Effector memory CD4-positive, alpha-beta T cell (primary cell): ENCODE results near the gene CFAP54.

Source experiments
- DNase-seq, 3 donors: peaks; one replicate each; pipeline ENCODE4 v3.0.0-alpha.2; 2020
- H3K27ac ChIP-seq: 2 replicates; pipeline ENCODE4 v1.7.0; 2013; ENCODE audit warnings: mild to moderate bottlenecking, low read length, moderate library complexity; ENCODE audit not compliant: insufficient read depth, poor library complexity, severe bottlenecking
- H3K27me3 ChIP-seq: replicated peaks from 2 replicates; pipeline ENCODE4 v1.7.0; 2013; ENCODE audit warnings: mild to moderate bottlenecking, low read length; ENCODE audit not compliant: insufficient read depth, control insufficient read depth, poor library complexity, severe bottlenecking
- H3K36me3 ChIP-seq: 2 replicates; pipeline ENCODE4 v1.7.0; 2013; ENCODE audit warnings: mild to moderate bottlenecking, low read length, moderate library complexity; ENCODE audit not compliant: control insufficient read depth, insufficient read depth
- H3K4me1 ChIP-seq: 2 replicates; pipeline ENCODE4 v1.7.0; 2013; ENCODE audit warnings: low read length, mild to moderate bottlenecking; ENCODE audit not compliant: control insufficient read depth, insufficient read depth, poor library complexity, severe bottlenecking
- H3K4me3 ChIP-seq: 2 replicates; pipeline ENCODE4 v1.7.0; 2013; ENCODE audit warnings: low read length, low read depth, mild to moderate bottlenecking; ENCODE audit not compliant: insufficient read depth, poor library complexity, severe bottlenecking
- H3K9me3 ChIP-seq: 2 replicates; pipeline ENCODE4 v1.7.0; 2013; ENCODE audit warnings: mild to moderate bottlenecking, low read length, moderate library complexity; ENCODE audit not compliant: control insufficient read depth

Gene CFAP54

GRCh38 chr12:96864335-96864734 lies 375.0 kb downstream of the CFAP54 start:
- Histone ChIP-seq H3K27me3 (no peaks in the 10 kb centered on the region), H3K4me1 (no peaks in the 10 kb centered on the region), H3K4me3 (no peak overlapping the region), H3K9me3 (no peaks in the 10 kb centered on the region), H3K27ac (no peak overlapping the region), H3K36me3 (no peaks in the 10 kb centered on the region)
- no peak for DNase-seq

- H3K9me3 ChIP-seq, result no peaks in the 10 kb centered on the region
- H3K4me1 ChIP-seq, result no peaks in the 10 kb centered on the region
- no peak overlapping the region for H3K4me3 ChIP-seq
- H3K27ac ChIP-seq, result no peak overlapping the region
- no peaks in the 10 kb centered on the region for H3K36me3 ChIP-seq
- DNase-seq, result no peak
- no peaks in the 10 kb centered on the region for H3K27me3 ChIP-seq
These were observed 377.6 kb downstream of the CFAP54 start for GRCh38 chr12:96866801-96867590.

GRCh38 chr12:96870946-96871345 lies 381.6 kb downstream of the CFAP54 start:
- Histone ChIP-seq H3K9me3 (no peaks in the 10 kb centered on the region), H3K27ac (no peak overlapping the region), H3K4me1 (no peaks in the 10 kb centered on the region), H3K4me3 (no peak overlapping the region), H3K27me3 (no peaks in the 10 kb centered on the region), H3K36me3 (no peaks in the 10 kb centered on the region)
- DNase-seq, result no peak

GRCh38 chr12:96872961-96873360 lies 383.6 kb downstream of the CFAP54 start:
- Histone ChIP-seq H3K4me1 (no peaks in the 10 kb centered on the region), H3K4me3 (no peak overlapping the region), H3K9me3 (no peaks in the 10 kb centered on the region), H3K36me3 (no peaks in the 10 kb centered on the region), H3K27ac (no peak overlapping the region), H3K27me3 (no peaks in the 10 kb centered on the region)
- no peak for DNase-seq

GRCh38 chr12:96874211-96874610 lies 384.8 kb downstream of the CFAP54 start:
- no peak overlapping the region for H3K27ac ChIP-seq
- H3K36me3 ChIP-seq, result no peaks in the 10 kb centered on the region
- DNase-seq, result no peak
- H3K4me3 ChIP-seq, result no peak overlapping the region
- H3K4me1 ChIP-seq, result no peaks in the 10 kb centered on the region
- no peaks in the 10 kb centered on the region for H3K27me3 ChIP-seq
- no peaks in the 10 kb centered on the region for H3K9me3 ChIP-seq

- H3K9me3 ChIP-seq, result no peaks in the 10 kb centered on the region
- H3K36me3 ChIP-seq, result no peaks in the 10 kb centered on the region
- no peaks in the 10 kb centered on the region for H3K4me1 ChIP-seq
- no peaks in the 10 kb centered on the region for H3K27me3 ChIP-seq
- H3K4me3 ChIP-seq, result no peak overlapping the region
- no peak for DNase-seq
- H3K27ac ChIP-seq, result no peak overlapping the region
These were observed 387.6 kb downstream of the CFAP54 start for GRCh38 chr12:96876966-96877365.

- no peaks in the 10 kb centered on the region for H3K27me3 ChIP-seq
- no peak overlapping the region for H3K27ac ChIP-seq
- H3K36me3 ChIP-seq, result no peaks in the 10 kb centered on the region
- no peaks in the 10 kb centered on the region for H3K4me1 ChIP-seq
- DNase-seq, result no peak
- H3K9me3 ChIP-seq, result no peaks in the 10 kb centered on the region
- no peak overlapping the region for H3K4me3 ChIP-seq
These were observed 389.3 kb downstream of the CFAP54 start for GRCh38 chr12:96878704-96879103.

- no peaks in the 10 kb centered on the region for H3K9me3 ChIP-seq
These were observed 389.9 kb downstream of the CFAP54 start for GRCh38 chr12:96879301-96879700.

GRCh38 chr12:96880220-96880619 lies 390.8 kb downstream of the CFAP54 start:
- H3K27me3 ChIP-seq, result no peaks in the 10 kb centered on the region
- H3K36me3 ChIP-seq, result no peaks in the 10 kb centered on the region
- no peak for DNase-seq

More at GRCh38 chr12:96879301-96879700, 389.9 kb downstream of the CFAP54 start:
- Histone ChIP-seq H3K27ac (no peak overlapping the region), H3K27me3 (no peaks in the 10 kb centered on the region), H3K36me3 (no peaks in the 10 kb centered on the region), H3K4me3 (no peak overlapping the region), H3K4me1 (no peaks in the 10 kb centered on the region)
- no peak for DNase-seq

GRCh38 chr12:96881608-96882007 lies 392.2 kb downstream of the CFAP54 start:
- Histone ChIP-seq H3K27me3 (no peaks in the 10 kb centered on the region), H3K9me3 (no peaks in the 10 kb centered on the region), H3K4me1 (no peaks in the 10 kb centered on the region), H3K36me3 (no peaks in the 10 kb centered on the region), H3K4me3 (no peak overlapping the region), H3K27ac (no peak overlapping the region)
- no peak for DNase-seq

More at GRCh38 chr12:96880220-96880619, 390.8 kb downstream of the CFAP54 start:
- Histone ChIP-seq H3K27ac (no peak overlapping the region), H3K4me3 (no peak overlapping the region), H3K9me3 (no peaks in the 10 kb centered on the region), H3K4me1 (no peaks in the 10 kb centered on the region)
